ENCODE results near the gene UBA5.
A peak's percentile ranks its signal among the peaks of the same experiment; 100 is the strongest.
"Not testable (repeated sequence)": the region's sequence is repeated elsewhere in the genome, so short reads cannot be mapped to it uniquely, and the experiment has no call there.

Gene UBA5

GRCh38 chr3:132660052-132660810 lies at the start of gene UBA5:
Gene UBA5, plus strand, starts transcription at chr3:132660329. Its CDS starts 209 bp downstream, at chr3:132660538.
- peak; percentile 51 to 55 for DNase-seq (ENCODE audit: low read depth in 2 of 2)

GRCh38 chr3:132615301-132615700 lies 44.8 kb upstream of the UBA5 start:
- DNase-seq (ENCODE audit: low read depth in 2 of 2): not testable (repeated sequence)

GRCh38 chr3:132615881-132616280 lies 44.2 kb upstream of the UBA5 start:
- DNase-seq (ENCODE audit: low read depth in 2 of 2): no peak

GRCh38 chr3:132616780-132617179 lies 43.3 kb upstream of the UBA5 start:
- no peak for DNase-seq (ENCODE audit: low read depth in 2 of 2)

- no peak for DNase-seq (ENCODE audit: low read depth in 2 of 2)
Measured at GRCh38 chr3:132622148-132622547, 38.0 kb upstream of the UBA5 start.

GRCh38 chr3:132622761-132623160 lies 37.4 kb upstream of the UBA5 start:
- DNase-seq (ENCODE audit: low read depth in 2 of 2): no peak

GRCh38 chr3:132623646-132624045 lies 36.5 kb upstream of the UBA5 start:
- no peak for DNase-seq (ENCODE audit: low read depth in 2 of 2)

GRCh38 chr3:132624790-132625189 lies 35.3 kb upstream of the UBA5 start:
- DNase-seq (ENCODE audit: low read depth in 2 of 2): no peak

GRCh38 chr3:132625613-132626012 lies 34.5 kb upstream of the UBA5 start:
- DNase-seq (ENCODE audit: low read depth in 2 of 2): no peak

GRCh38 chr3:132626955-132627354 lies 33.2 kb upstream of the UBA5 start:
- DNase-seq (ENCODE audit: low read depth in 2 of 2): no peak

- no peak for DNase-seq (ENCODE audit: low read depth in 2 of 2)
Measured at GRCh38 chr3:132628157-132628556, 32.0 kb upstream of the UBA5 start.

- no peak for DNase-seq (ENCODE audit: low read depth in 2 of 2)
Measured at GRCh38 chr3:132629928-132630327, 30.2 kb upstream of the UBA5 start.

GRCh38 chr3:132630612-132631011 lies 29.5 kb upstream of the UBA5 start:
- no peak for DNase-seq (ENCODE audit: low read depth in 2 of 2)

- DNase-seq (ENCODE audit: low read depth in 2 of 2): no peak
Measured at GRCh38 chr3:132635052-132635451, 25.1 kb upstream of the UBA5 start.

- DNase-seq (ENCODE audit: low read depth in 2 of 2): no peak
Measured at GRCh38 chr3:132637590-132637989, 22.5 kb upstream of the UBA5 start.

- DNase-seq (ENCODE audit: low read depth in 2 of 2): no peak
Measured at GRCh38 chr3:132638706-132639105, 21.4 kb upstream of the UBA5 start.

GRCh38 chr3:132641427-132641826 lies 18.7 kb upstream of the UBA5 start:
- DNase-seq (ENCODE audit: low read depth in 2 of 2): not testable (repeated sequence)

- no peak for DNase-seq (ENCODE audit: low read depth in 2 of 2)
Measured at GRCh38 chr3:132641837-132642538, 18.1 kb upstream of the UBA5 start.

- DNase-seq (ENCODE audit: low read depth in 2 of 2): no peak
Measured at GRCh38 chr3:132642539-132642847, 17.6 kb upstream of the UBA5 start.

GRCh38 chr3:132643366-132643765 lies 16.8 kb upstream of the UBA5 start:
- no peak for DNase-seq (ENCODE audit: low read depth in 2 of 2)

GRCh38 chr3:132645058-132645457 lies 15.1 kb upstream of the UBA5 start:
- DNase-seq (ENCODE audit: low read depth in 2 of 2): no peak

- no peak for DNase-seq (ENCODE audit: low read depth in 2 of 2)
Measured at GRCh38 chr3:132650153-132650552, 10.0 kb upstream of the UBA5 start.

GRCh38 chr3:132652640-132653270 lies 7.4 kb upstream of the UBA5 start:
- DNase-seq (ENCODE audit: low read depth in 2 of 2): no peak

Measured in stimulated activated CD4-positive, alpha-beta T cell treated with anti-CD3 and anti-CD28 coated beads, Interleukin-12 subunit alpha, Interleukin-12 subunit beta, amount 100 ng/mL, for 24 hours (primary cell).